ENCODE results near the gene CALML3.

DNA sequence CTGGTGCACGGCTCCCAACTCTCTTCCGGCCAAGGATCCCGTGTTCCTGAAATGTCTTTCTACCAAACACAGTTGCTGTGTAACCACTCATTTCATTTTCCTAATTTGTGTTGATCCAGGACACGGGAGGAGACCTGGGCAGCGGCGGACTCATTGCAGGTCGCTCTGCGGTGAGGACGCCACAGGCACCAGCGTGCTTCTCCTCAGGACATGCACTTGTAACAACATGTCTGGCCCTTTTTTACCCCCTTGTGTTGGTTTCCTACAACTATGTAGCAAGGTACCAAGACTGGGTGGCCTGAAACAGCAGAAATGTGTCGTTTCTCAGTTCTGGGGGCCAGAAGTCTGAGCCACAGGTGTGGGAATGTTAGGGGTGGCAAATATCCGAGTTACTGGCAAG lies 43.6 kb upstream of the CALML3 start:
- TF ChIP-seq RAD51 (IDR thresholded peaks at IDR 0.05; ENCODE audit: borderline replicate concordance) (no peak), ZNF143 (CRISPR knock-in tag; IDR thresholded peaks at IDR 0.05) (no peak), ZNF17 (CRISPR knock-in tag; IDR thresholded peaks at IDR 0.05) (no peak), EHMT2 (IDR thresholded peaks at IDR 0.05; ENCODE audit: borderline replicate concordance, low read depth, low read length) (no peak)

All from HepG2 (cell line).